Measurements from ENCODE around the gene CCT4.
"Not testable (repeated sequence)": the region's sequence is repeated elsewhere in the genome, so short reads cannot be mapped to it uniquely, and the experiment has no call there.

Gene CCT4

GRCh38 chr2:61876400-61876799 is 12.1 kb downstream of the CCT4 start:
- Histone ChIP-seq H3K4me3 (ENCODE audit: low read length) (no peak overlapping the region), H3K9me3 (ENCODE audit: control insufficient read depth, low read depth, low read length) (no peaks in the 10 kb centered on the region), H3K4me1 (ENCODE audit: control insufficient read depth, low read depth, low read length) (no peaks in the 10 kb centered on the region), H3K27ac (ENCODE audit: low read length) (no peak overlapping the region), H3K36me3 (ENCODE audit: control insufficient read depth, low read depth, low read length) (peaks cover 92% of the 10 kb centered on the region), H3K9ac (ENCODE audit: low read length) (no peak overlapping the region), H3K27me3 (ENCODE audit: control insufficient read depth, insufficient read depth, low read length) (no peaks in the 10 kb centered on the region)

- H3K9me3 ChIP-seq (ENCODE audit: control insufficient read depth, low read depth, low read length); H3K4me1 ChIP-seq (ENCODE audit: control insufficient read depth, low read depth, low read length); H3K9ac ChIP-seq (ENCODE audit: low read length); H3K4me3 ChIP-seq (ENCODE audit: low read length); H3K27ac ChIP-seq (ENCODE audit: low read length); H3K27me3 ChIP-seq (ENCODE audit: control insufficient read depth, insufficient read depth, low read length): not testable (repeated sequence)
- H3K36me3 ChIP-seq (ENCODE audit: control insufficient read depth, low read depth, low read length): peaks cover 53% of the 10 kb centered on the region
Observed at GRCh38 chr2:61866482-61867089, 21.9 kb downstream of the CCT4 start.

GRCh38 chr2:61862085-61862484 is 26.4 kb downstream of the CCT4 start:
- H3K4me1 ChIP-seq (ENCODE audit: control insufficient read depth, low read depth, low read length): no peaks in the 10 kb centered on the region
- peaks cover 14% of the 10 kb centered on the region for H3K36me3 ChIP-seq (ENCODE audit: control insufficient read depth, low read depth, low read length)
- H3K9me3 ChIP-seq (ENCODE audit: control insufficient read depth, low read depth, low read length): no peaks in the 10 kb centered on the region
- H3K4me3 ChIP-seq (ENCODE audit: low read length): no peak overlapping the region
- no peaks in the 10 kb centered on the region for H3K27me3 ChIP-seq (ENCODE audit: control insufficient read depth, insufficient read depth, low read length)
- H3K9ac ChIP-seq (ENCODE audit: low read length): no peak overlapping the region
- no peak overlapping the region for H3K27ac ChIP-seq (ENCODE audit: low read length)

GRCh38 chr2:61857224-61857623 is 31.2 kb downstream of the CCT4 start:
- Histone ChIP-seq H3K27me3 (ENCODE audit: control insufficient read depth, insufficient read depth, low read length) (no peaks in the 10 kb centered on the region), H3K9ac (ENCODE audit: low read length) (no peak overlapping the region), H3K36me3 (ENCODE audit: control insufficient read depth, low read depth, low read length) (no peaks in the 10 kb centered on the region), H3K4me1 (ENCODE audit: control insufficient read depth, low read depth, low read length) (no peaks in the 10 kb centered on the region), H3K9me3 (ENCODE audit: control insufficient read depth, low read depth, low read length) (no peaks in the 10 kb centered on the region), H3K4me3 (ENCODE audit: low read length) (no peak overlapping the region), H3K27ac (ENCODE audit: low read length) (no peak overlapping the region)

DNA sequence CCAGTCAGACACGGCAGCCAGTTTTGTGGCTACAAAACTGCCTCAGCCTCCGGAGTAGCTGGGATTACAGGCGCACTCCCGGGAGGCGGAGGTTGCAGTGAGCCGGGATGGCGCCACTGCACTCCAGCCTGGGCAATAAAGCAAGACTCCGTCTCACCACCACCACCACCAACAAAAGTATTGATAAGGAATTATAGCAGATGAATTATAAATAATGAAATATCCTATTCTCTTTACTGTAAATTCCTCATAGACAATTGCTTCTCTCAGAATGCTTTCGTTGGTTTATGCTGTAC is 33.2 kb downstream of the CCT4 start:
- Histone ChIP-seq H3K9me3 (ENCODE audit: control insufficient read depth, low read depth, low read length) (no peaks in the 10 kb centered on the region), H3K36me3 (ENCODE audit: control insufficient read depth, low read depth, low read length) (no peaks in the 10 kb centered on the region), H3K27me3 (ENCODE audit: control insufficient read depth, insufficient read depth, low read length) (no peaks in the 10 kb centered on the region), H3K4me1 (ENCODE audit: control insufficient read depth, low read depth, low read length) (no peaks in the 10 kb centered on the region), H3K27ac (ENCODE audit: low read length) (no peak overlapping the region), H3K4me3 (ENCODE audit: low read length) (peak overlapping the region; percentile 98), H3K9ac (ENCODE audit: low read length) (peak overlapping the region; percentile 77)

DNA sequence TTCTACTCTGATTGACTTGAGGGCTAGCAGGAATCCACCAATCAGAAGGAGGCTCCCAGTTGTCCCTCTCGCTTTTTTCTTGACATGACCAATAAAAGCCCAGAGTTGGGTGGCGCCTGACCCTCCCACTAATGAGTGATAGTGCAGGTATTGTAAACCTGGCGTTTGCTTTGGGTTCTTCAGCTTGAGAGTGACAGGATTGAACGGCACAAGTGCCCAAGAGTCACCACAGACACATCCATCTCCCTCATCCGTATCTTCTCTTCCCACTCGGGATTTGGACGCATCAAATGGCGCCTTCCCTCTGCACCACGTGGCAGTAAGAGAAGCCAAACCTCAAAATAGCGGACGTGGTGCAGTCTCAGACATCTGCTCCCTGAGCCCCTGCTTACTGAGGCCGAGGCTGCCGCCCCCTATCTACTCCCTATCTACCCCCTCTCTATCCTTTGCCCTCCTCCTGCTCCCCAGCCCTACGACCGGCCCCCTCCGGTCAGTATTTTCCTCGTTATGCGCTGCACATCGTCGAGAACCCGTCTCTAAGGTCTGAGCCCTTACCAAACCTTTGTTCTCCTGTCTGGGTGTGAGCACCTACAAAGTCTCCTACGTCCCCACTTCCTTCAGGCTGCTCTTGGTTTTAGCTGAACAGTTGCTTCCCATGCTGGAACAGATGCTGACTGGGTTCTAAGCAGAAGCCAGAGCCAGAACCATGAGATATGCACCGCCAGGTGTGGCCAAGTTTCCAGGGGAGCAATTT is 33.7 kb downstream of the CCT4 start:
- H3K4me3 ChIP-seq (ENCODE audit: low read length): peak overlapping the region; percentile 98
- H3K9ac ChIP-seq (ENCODE audit: low read length): peak overlapping the region; percentile 77
- H3K9me3 ChIP-seq (ENCODE audit: control insufficient read depth, low read depth, low read length): no peaks in the 10 kb centered on the region
- H3K36me3 ChIP-seq (ENCODE audit: control insufficient read depth, low read depth, low read length): no peaks in the 10 kb centered on the region
- peak overlapping the region; percentile 33 for H3K27ac ChIP-seq (ENCODE audit: low read length)
- no peaks in the 10 kb centered on the region for H3K27me3 ChIP-seq (ENCODE audit: control insufficient read depth, insufficient read depth, low read length)
- no peaks in the 10 kb centered on the region for H3K4me1 ChIP-seq (ENCODE audit: control insufficient read depth, low read depth, low read length)

GRCh38 chr2:61853847-61854563 is 34.5 kb downstream of the CCT4 start, which contains the start of gene FAM161A:
Gene FAM161A (minus strand): TSS chr2:61854060. CDS start chr2:61854041, 19 bp downstream.
- peak within 1 kb of the TSS; percentile 98 for H3K4me3 ChIP-seq (ENCODE audit: low read length)
- peak within 1 kb of the TSS; percentile 33 for H3K27ac ChIP-seq (ENCODE audit: low read length)
- no peaks in the 10 kb centered on the region for H3K9me3 ChIP-seq (ENCODE audit: control insufficient read depth, low read depth, low read length)
- no peaks in the 10 kb centered on the region for H3K36me3 ChIP-seq (ENCODE audit: control insufficient read depth, low read depth, low read length)
- H3K27me3 ChIP-seq (ENCODE audit: control insufficient read depth, insufficient read depth, low read length): no peaks in the 10 kb centered on the region
- H3K4me1 ChIP-seq (ENCODE audit: control insufficient read depth, low read depth, low read length): no peaks in the 10 kb centered on the region
- H3K9ac ChIP-seq (ENCODE audit: low read length): peak within 1 kb of the TSS; percentile 77

DNA sequence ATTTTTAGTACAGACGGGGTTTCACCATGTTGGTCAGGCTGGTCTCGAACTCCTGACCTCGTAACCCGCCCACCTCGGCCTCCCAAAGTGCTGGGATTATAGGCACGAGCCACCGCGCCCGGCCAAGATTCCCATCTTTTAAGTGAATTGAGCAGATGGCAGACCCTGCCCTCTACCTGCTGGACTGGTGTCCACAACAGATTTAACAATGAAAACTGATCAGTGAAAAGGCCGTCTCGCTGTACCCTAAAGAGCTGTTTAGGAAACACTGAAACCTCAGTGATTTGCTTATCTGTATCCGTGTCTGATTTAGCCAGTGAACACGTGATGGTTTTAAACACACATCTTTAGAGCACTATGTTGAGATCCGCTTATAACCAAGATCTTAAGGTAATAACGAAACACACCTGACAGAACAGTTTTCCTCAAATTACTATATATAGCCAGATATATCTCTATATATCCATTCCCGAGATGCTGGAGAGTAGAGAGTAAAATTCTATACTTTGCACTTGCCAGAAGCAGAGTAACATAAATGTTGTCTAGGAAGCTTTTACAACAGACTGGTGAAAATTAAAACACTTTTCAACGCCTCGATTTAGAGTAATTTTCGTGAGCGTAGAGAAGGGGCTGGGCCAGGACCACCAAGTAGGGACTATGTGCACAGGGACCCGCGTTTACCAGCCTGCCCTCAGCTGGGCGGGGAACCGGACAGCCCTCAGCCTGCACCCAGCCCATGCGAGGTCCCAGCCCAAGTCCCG is 35.2 kb downstream of the CCT4 start:
- H3K27me3 ChIP-seq (ENCODE audit: control insufficient read depth, insufficient read depth, low read length): no peaks in the 10 kb centered on the region
- peak overlapping the region; percentile 98 for H3K4me3 ChIP-seq (ENCODE audit: low read length)
- H3K4me1 ChIP-seq (ENCODE audit: control insufficient read depth, low read depth, low read length): no peaks in the 10 kb centered on the region
- no peaks in the 10 kb centered on the region for H3K36me3 ChIP-seq (ENCODE audit: control insufficient read depth, low read depth, low read length)
- peak overlapping the region; percentile 77 for H3K9ac ChIP-seq (ENCODE audit: low read length)
- H3K27ac ChIP-seq (ENCODE audit: low read length): no peak overlapping the region
- H3K9me3 ChIP-seq (ENCODE audit: control insufficient read depth, low read depth, low read length): no peaks in the 10 kb centered on the region

DNA sequence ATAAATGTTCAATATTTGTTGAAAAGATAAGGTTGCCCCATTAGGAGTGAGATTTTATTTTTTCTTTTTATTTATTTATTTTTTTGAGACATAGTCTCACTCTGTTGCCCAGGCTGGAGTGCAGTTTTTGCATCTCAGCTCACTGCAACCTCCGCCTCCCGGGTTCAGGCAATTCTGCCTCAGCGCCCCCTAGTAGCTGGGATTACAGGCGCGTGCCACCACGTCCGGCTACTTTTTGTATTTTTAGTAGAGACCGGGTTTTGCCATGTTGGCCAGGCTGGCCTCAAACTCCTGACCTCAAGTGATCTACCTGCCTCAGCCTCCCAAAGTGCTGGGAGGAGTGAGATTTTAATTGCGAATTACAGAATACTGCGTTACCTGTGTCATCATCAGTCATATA is 37.2 kb downstream of the CCT4 start:
- not testable (repeated sequence) for H3K27me3 ChIP-seq (ENCODE audit: control insufficient read depth, insufficient read depth, low read length)

GRCh38 chr2:61845320-61845719 is 43.1 kb downstream of the CCT4 start:
- Histone ChIP-seq H3K9ac (ENCODE audit: low read length) (no peak overlapping the region), H3K9me3 (ENCODE audit: control insufficient read depth, low read depth, low read length) (no peaks in the 10 kb centered on the region), H3K4me1 (ENCODE audit: control insufficient read depth, low read depth, low read length) (no peaks in the 10 kb centered on the region), H3K27ac (ENCODE audit: low read length) (no peak overlapping the region), H3K4me3 (ENCODE audit: low read length) (no peak overlapping the region), H3K27me3 (ENCODE audit: control insufficient read depth, insufficient read depth, low read length) (no peaks in the 10 kb centered on the region), H3K36me3 (ENCODE audit: control insufficient read depth, low read depth, low read length) (peaks cover 6% of the 10 kb centered on the region)

More for the DNA sequence above, 37.2 kb downstream of the CCT4 start:
- not testable (repeated sequence) for H3K4me3 ChIP-seq (ENCODE audit: low read length); H3K4me1 ChIP-seq (ENCODE audit: control insufficient read depth, low read depth, low read length); H3K9ac ChIP-seq (ENCODE audit: low read length); H3K36me3 ChIP-seq (ENCODE audit: control insufficient read depth, low read depth, low read length); H3K27ac ChIP-seq (ENCODE audit: low read length); H3K9me3 ChIP-seq (ENCODE audit: control insufficient read depth, low read depth, low read length)

DNA sequence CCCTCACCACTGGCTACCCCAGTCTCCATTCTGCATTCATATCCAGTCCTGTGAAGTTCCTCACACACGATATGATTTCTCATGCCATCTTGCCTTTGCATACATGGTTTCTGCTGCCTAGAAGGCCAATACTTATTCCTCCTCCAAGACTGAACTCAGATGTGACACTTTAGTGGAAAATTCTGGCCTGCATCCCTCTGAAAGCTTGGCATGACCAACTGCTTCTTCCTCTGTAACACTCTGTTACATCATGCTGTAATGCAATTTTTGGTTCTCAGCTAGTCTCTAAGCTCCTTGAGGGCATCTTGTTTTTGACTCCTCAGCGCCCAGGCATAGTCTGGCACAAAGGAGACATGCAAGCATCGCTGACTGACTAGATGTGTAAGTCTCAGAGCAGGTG is 47.2 kb downstream of the CCT4 start:
- H3K9ac ChIP-seq (ENCODE audit: low read length): no peak overlapping the region
- H3K27me3 ChIP-seq (ENCODE audit: control insufficient read depth, insufficient read depth, low read length): no peaks in the 10 kb centered on the region
- no peak overlapping the region for H3K4me3 ChIP-seq (ENCODE audit: low read length)
- H3K4me1 ChIP-seq (ENCODE audit: control insufficient read depth, low read depth, low read length): no peaks in the 10 kb centered on the region
- no peaks in the 10 kb centered on the region for H3K9me3 ChIP-seq (ENCODE audit: control insufficient read depth, low read depth, low read length)
- H3K36me3 ChIP-seq (ENCODE audit: control insufficient read depth, low read depth, low read length): peaks cover 14% of the 10 kb centered on the region
- H3K27ac ChIP-seq (ENCODE audit: low read length): no peak overlapping the region

All from iPS-18a (cell line).